ENCODE results near the gene RNF145.
"Not testable (repeated sequence)": the region's sequence is repeated elsewhere in the genome, so short reads cannot be mapped to it uniquely, and the experiment has no call there.

Gene RNF145

DNA sequence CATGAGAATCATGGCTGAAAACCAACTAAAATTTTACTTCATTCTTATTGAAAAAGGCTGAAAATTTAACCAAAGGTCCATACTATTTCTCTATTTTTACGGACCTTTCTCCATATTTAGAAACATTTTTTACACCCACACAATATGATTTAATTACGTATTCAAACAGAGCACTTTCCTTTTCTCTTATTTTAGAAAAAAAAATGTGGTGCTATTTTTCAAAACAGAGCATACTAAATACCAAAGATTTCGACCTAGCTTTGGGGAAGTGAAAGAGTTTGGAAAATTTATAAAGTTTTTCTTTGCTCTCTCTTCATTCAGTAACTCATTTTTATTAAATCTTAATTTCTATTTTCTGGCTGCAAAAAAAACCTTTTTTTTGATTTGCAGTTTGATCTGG, 38.1 kb downstream of the RNF145 start:
- Histone ChIP-seq H3K4me3 (ENCODE audit: insufficient read length, low read depth) (no peak overlapping the region), H3K9ac (ENCODE audit: insufficient read length, low read depth) (no peak overlapping the region), H3K27me3 (ENCODE audit: insufficient read depth, insufficient read length) (no peaks in the 10 kb centered on the region), H3K36me3 (ENCODE audit: insufficient read depth, insufficient read length, low read length) (peaks cover 22% of the 10 kb centered on the region), H3K9me3 (ENCODE audit: insufficient read depth, low read length) (no peaks in the 10 kb centered on the region), H3K4me1 (ENCODE audit: insufficient read depth, insufficient read length) (no peaks in the 10 kb centered on the region)
- TF ChIP-seq ZNF274 (IDR thresholded peaks at IDR 0.05; ENCODE audit: low read depth, low read length) (no peak), YY1 (IDR thresholded peaks at IDR 0.05; ENCODE audit: insufficient read depth, insufficient read length) (no peak), SUZ12 (IDR thresholded peaks at IDR 0.05; ENCODE audit: extremely low read depth, insufficient read depth, insufficient read length) (no peak)
- DNase-seq (ENCODE audit: low read depth, low spot score) = no peak

DNA sequence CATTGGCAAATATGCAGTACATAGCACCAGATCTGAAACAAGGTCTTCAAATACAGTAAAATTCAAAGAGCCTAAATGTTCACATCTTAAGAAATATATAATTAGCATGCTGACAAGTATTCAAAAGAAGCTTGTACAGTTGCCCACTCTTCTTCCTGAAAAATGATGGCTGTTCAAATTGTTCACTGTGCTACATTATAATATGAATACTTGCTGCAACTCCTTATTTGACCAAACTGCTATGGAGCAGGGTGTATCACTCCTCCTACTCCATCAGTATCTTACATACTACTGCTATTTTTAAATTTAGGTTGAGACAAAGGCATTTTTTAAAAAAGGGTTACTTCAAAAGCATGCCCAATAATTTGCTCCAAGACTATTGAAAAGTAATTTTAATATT, 39.3 kb downstream of the RNF145 start:
- Histone ChIP-seq H3K36me3 (ENCODE audit: insufficient read depth, insufficient read length, low read length) (peaks cover 22% of the 10 kb centered on the region), H3K9ac (ENCODE audit: insufficient read length, low read depth) (no peak overlapping the region), H3K27me3 (ENCODE audit: insufficient read depth, insufficient read length) (no peaks in the 10 kb centered on the region), H3K4me1 (ENCODE audit: insufficient read depth, insufficient read length) (no peaks in the 10 kb centered on the region), H3K9me3 (ENCODE audit: insufficient read depth, low read length) (no peaks in the 10 kb centered on the region), H3K4me3 (ENCODE audit: insufficient read length, low read depth) (no peak overlapping the region)
- TF ChIP-seq YY1 (IDR thresholded peaks at IDR 0.05; ENCODE audit: insufficient read depth, insufficient read length) (no peak), ZNF274 (IDR thresholded peaks at IDR 0.05; ENCODE audit: low read depth, low read length) (no peak), SUZ12 (IDR thresholded peaks at IDR 0.05; ENCODE audit: extremely low read depth, insufficient read depth, insufficient read length) (no peak)
- no peak for DNase-seq (ENCODE audit: low read depth, low spot score)

DNA sequence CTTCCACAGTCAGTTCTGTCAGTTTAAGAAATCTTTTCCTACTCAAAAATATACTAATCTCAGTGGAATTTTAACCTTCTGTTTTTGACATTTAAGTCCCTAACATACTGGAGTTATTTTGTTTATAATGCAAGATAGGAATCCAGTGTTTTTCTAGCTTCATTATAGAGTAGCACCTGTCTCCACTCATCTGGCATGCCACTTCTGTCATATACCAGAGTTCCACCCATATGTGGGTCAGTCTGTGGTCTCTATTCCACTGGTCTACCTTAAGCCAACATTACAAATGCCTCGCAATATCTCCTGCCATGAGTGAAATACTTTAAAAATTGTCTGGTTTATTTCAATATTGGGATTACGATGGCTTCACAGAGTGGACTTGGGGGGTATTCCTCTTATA, 42.9 kb downstream of the RNF145 start:
- no peak for DNase-seq (ENCODE audit: low read depth, low spot score)
- Histone ChIP-seq H3K27me3 (ENCODE audit: insufficient read depth, insufficient read length) (no peaks in the 10 kb centered on the region), H3K9me3 (ENCODE audit: insufficient read depth, low read length) (no peaks in the 10 kb centered on the region), H3K9ac (ENCODE audit: insufficient read length, low read depth) (no peak overlapping the region), H3K4me1 (ENCODE audit: insufficient read depth, insufficient read length) (no peaks in the 10 kb centered on the region), H3K36me3 (ENCODE audit: insufficient read depth, insufficient read length, low read length) (peaks cover 22% of the 10 kb centered on the region), H3K4me3 (ENCODE audit: insufficient read length, low read depth) (no peak overlapping the region)
- TF ChIP-seq ZNF274 (IDR thresholded peaks at IDR 0.05; ENCODE audit: low read depth, low read length) (no peak), YY1 (IDR thresholded peaks at IDR 0.05; ENCODE audit: insufficient read depth, insufficient read length) (no peak), SUZ12 (IDR thresholded peaks at IDR 0.05; ENCODE audit: extremely low read depth, insufficient read depth, insufficient read length) (no peak)

GRCh38 chr5:159163701-159164046, 45.7 kb downstream of the RNF145 start:
- no peak for DNase-seq (ENCODE audit: low read depth, low spot score)
- TF ChIP-seq ZNF274 (IDR thresholded peaks at IDR 0.05; ENCODE audit: low read depth, low read length) = no peak
- TF ChIP-seq SUZ12 (IDR thresholded peaks at IDR 0.05; ENCODE audit: extremely low read depth, insufficient read depth, insufficient read length) = no peak
- no peak for TF ChIP-seq YY1 (IDR thresholded peaks at IDR 0.05; ENCODE audit: insufficient read depth, insufficient read length)
- Histone ChIP-seq H3K4me1 (ENCODE audit: insufficient read depth, insufficient read length) (no peaks in the 10 kb centered on the region), H3K4me3 (ENCODE audit: insufficient read length, low read depth) (no peak overlapping the region), H3K27me3 (ENCODE audit: insufficient read depth, insufficient read length) (no peaks in the 10 kb centered on the region), H3K9ac (ENCODE audit: insufficient read length, low read depth) (no peak overlapping the region), H3K36me3 (ENCODE audit: insufficient read depth, insufficient read length, low read length) (peaks cover 31% of the 10 kb centered on the region), H3K9me3 (ENCODE audit: insufficient read depth, low read length) (no peaks in the 10 kb centered on the region)

DNA sequence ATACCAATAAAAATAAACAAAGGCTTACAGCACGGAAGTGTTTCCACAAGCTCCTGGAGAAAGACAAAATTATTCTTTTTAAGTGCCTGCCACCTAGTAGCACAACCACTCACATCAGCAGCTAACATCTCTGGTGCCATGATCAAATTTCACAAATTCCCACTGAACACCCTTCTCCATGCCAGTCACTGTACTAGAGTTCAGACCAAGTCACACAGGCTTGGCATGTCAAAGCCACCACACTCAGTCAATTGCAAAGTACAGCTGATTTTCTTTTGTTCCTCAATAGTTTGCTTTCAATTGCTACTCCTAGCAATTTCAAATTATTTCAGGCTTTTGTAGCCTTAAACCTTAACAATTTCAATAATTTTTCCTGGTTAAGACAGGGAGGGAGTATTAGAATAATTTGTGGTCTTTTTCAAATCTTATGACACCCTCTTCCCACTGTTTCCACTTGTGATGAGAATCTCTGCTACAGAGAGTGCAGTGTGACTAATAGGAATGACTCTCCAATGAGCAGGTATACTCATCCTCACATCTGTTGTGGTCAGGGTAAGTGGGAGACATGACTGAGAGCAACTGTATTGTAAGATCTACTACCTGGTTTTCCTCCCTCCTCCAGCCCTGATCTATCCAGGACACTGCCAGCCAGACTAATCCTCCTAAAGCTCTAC, 46.2 kb downstream of the RNF145 start:
- no peak for DNase-seq (ENCODE audit: low read depth, low spot score)
- Histone ChIP-seq H3K27me3 (ENCODE audit: insufficient read depth, insufficient read length) (no peaks in the 10 kb centered on the region), H3K36me3 (ENCODE audit: insufficient read depth, insufficient read length, low read length) (peaks cover 36% of the 10 kb centered on the region), H3K9me3 (ENCODE audit: insufficient read depth, low read length) (no peaks in the 10 kb centered on the region), H3K4me1 (ENCODE audit: insufficient read depth, insufficient read length) (no peaks in the 10 kb centered on the region), H3K4me3 (ENCODE audit: insufficient read length, low read depth) (no peak overlapping the region), H3K9ac (ENCODE audit: insufficient read length, low read depth) (no peak overlapping the region)
- TF ChIP-seq ZNF274 (IDR thresholded peaks at IDR 0.05; ENCODE audit: low read depth, low read length) (no peak), YY1 (IDR thresholded peaks at IDR 0.05; ENCODE audit: insufficient read depth, insufficient read length) (no peak), SUZ12 (IDR thresholded peaks at IDR 0.05; ENCODE audit: extremely low read depth, insufficient read depth, insufficient read length) (no peak)

- Histone ChIP-seq H3K27me3 (ENCODE audit: insufficient read depth, insufficient read length) (no peaks in the 10 kb centered on the region), H3K9me3 (ENCODE audit: insufficient read depth, low read length) (no peaks in the 10 kb centered on the region), H3K4me3 (ENCODE audit: insufficient read length, low read depth) (no peak overlapping the region), H3K36me3 (ENCODE audit: insufficient read depth, insufficient read length, low read length) (peaks cover 35% of the 10 kb centered on the region), H3K9ac (ENCODE audit: insufficient read length, low read depth) (no peak overlapping the region), H3K4me1 (ENCODE audit: insufficient read depth, insufficient read length) (no peaks in the 10 kb centered on the region)
- TF ChIP-seq SUZ12 (IDR thresholded peaks at IDR 0.05; ENCODE audit: extremely low read depth, insufficient read depth, insufficient read length) = no peak
- TF ChIP-seq YY1 (IDR thresholded peaks at IDR 0.05; ENCODE audit: insufficient read depth, insufficient read length) = no peak
- TF ChIP-seq ZNF274 (IDR thresholded peaks at IDR 0.05; ENCODE audit: low read depth, low read length) = no peak
- no peak for DNase-seq (ENCODE audit: low read depth, low spot score)
Measured at GRCh38 chr5:159161361-159162214, 47.8 kb downstream of the RNF145 start.

DNA sequence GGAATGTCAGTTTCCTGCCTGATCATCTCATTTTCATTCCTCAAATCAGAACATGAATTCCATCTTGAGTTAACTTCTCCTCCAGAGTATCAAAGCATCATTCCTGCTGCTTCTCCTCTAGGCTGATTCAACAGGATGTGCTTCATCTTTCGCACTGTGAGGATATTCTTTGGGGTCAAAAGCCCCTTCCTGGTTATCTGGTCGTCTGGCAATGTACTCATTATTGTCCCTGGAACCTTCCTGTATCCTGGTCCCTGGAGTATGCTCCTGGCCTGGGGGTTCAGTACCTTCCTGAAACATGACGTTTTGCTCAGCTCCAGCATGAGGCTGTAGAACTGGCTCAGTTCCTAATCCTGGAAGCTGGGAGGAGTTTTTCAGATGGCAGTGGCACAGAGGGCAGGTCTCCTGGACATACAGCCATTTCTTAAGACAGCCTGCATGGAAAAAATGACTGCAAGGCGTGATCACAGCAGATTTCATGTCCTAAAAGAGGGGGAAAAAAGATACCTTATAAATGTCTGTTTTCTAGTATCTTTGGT, 50.7 kb downstream of the RNF145 start:
- not testable (repeated sequence) for H3K4me3 ChIP-seq (ENCODE audit: insufficient read length, low read depth); H3K27me3 ChIP-seq (ENCODE audit: insufficient read depth, insufficient read length); H3K9me3 ChIP-seq (ENCODE audit: insufficient read depth, low read length); H3K9ac ChIP-seq (ENCODE audit: insufficient read length, low read depth); DNase-seq (ENCODE audit: low read depth, low spot score); H3K4me1 ChIP-seq (ENCODE audit: insufficient read depth, insufficient read length)
- H3K36me3 ChIP-seq (ENCODE audit: insufficient read depth, insufficient read length, low read length) = peaks cover 35% of the 10 kb centered on the region

Measured in NT2/D1 (cell line).